GM23338 (cell line): ENCODE results near the gene PLPP4. TPM values are rescaled to one million over a fixed set of nuclear protein-coding genes. Genes with fewer than 3 reads are reported as not detected.

Experiments
- ATAC-seq: fragments of 200-7000 bp; cut with Tn5 transposase; 3 replicates; pipeline ENCODE4 v1.9.1; 2020
- DNase-seq: peaks from one replicate; pipeline ENCODE4 v3.0.0-alpha.2; 2015; ENCODE audit warnings: low spot score
- H2AFZ ChIP-seq: fragments of 200-600 bp; sonication (generic); 2 replicates; pipeline ENCODE4 v1.8.0; 2016; ENCODE audit warnings: antibody characterized with exemption, mild to moderate bottlenecking, moderate library complexity
- H3F3A ChIP-seq: fragments of 200-600 bp; sonication (generic); replicated peaks from 2 replicates; pipeline ENCODE4 v1.8.0; 2017; ENCODE audit warnings: antibody characterized with exemption, mixed run types, low read depth
- H3K27ac ChIP-seq: fragments of 200-600 bp; sonication (generic); 2 replicates; pipeline ENCODE4 v1.6.1; 2016; ENCODE audit warnings: low read depth
- H3K27me3 ChIP-seq: fragments of 200-600 bp; sonication (generic); 2 replicates; pipeline ENCODE4 v1.8.0; 2016; ENCODE audit warnings: mild to moderate bottlenecking, mixed run types, moderate library complexity; ENCODE audit not compliant: insufficient read depth
- H3K36me3 ChIP-seq: fragments of 200-600 bp; sonication (generic); 2 replicates; pipeline ENCODE4 v1.8.0; 2016; ENCODE audit warnings: mild to moderate bottlenecking; ENCODE audit not compliant: insufficient read depth
- H3K4me1 ChIP-seq: fragments of 200-600 bp; sonication (generic); 2 replicates; pipeline ENCODE4 v1.8.0; 2016; ENCODE audit warnings: mild to moderate bottlenecking, moderate library complexity; ENCODE audit not compliant: insufficient read depth
- H3K4me2 ChIP-seq: fragments of 200-600 bp; sonication (generic); 2 replicates; pipeline ENCODE4 v1.7.1; 2017; ENCODE audit warnings: mixed run types
- H3K4me3 ChIP-seq: fragments of 200-600 bp; sonication (generic); 2 replicates; pipeline ENCODE4 v1.6.1; 2016; ENCODE audit warnings: mixed run types
- H3K79me2 ChIP-seq: fragments of 200-600 bp; sonication (generic); replicated peaks from 2 replicates; pipeline ENCODE4 v1.8.0; 2017; ENCODE audit warnings: mild to moderate bottlenecking; ENCODE audit not compliant: insufficient read depth
- H3K9me2 ChIP-seq: fragments of 200-600 bp; sonication (generic); 2 replicates; pipeline ENCODE4 v1.8.0; 2017; ENCODE audit not compliant: insufficient read depth
- H4K20me1 ChIP-seq: fragments of 200-600 bp; sonication (generic); replicated peaks from 2 replicates; pipeline ENCODE4 v1.8.0; 2017; ENCODE audit warnings: mild to moderate bottlenecking; ENCODE audit not compliant: insufficient read depth
- H3K27ac Mint-ChIP-seq: 2 replicates; pipeline ENCODE4 v1.8.0; 2020; ENCODE audit warnings: inconsistent platforms, mild to moderate bottlenecking, moderate library complexity, mixed read lengths
- H3K27me3 Mint-ChIP-seq: 3 replicates; pipeline ENCODE4 v1.8.0; 2022; ENCODE audit warnings: low read depth, mild to moderate bottlenecking, moderate library complexity, mixed read lengths, inconsistent platforms; ENCODE audit not compliant: insufficient read depth, poor library complexity
- H3K36me3 Mint-ChIP-seq: 3 replicates; pipeline ENCODE4 v1.8.0; 2021; ENCODE audit warnings: low read depth, mild to moderate bottlenecking, inconsistent platforms, moderate library complexity, mixed read lengths
- H3K4me1 Mint-ChIP-seq: 3 replicates; pipeline ENCODE4 v1.8.0; 2020; ENCODE audit warnings: mild to moderate bottlenecking, inconsistent platforms, mixed read lengths
- H3K4me3 Mint-ChIP-seq: 3 replicates; pipeline ENCODE4 v1.8.0; 2021; ENCODE audit warnings: moderate library complexity, mild to moderate bottlenecking, inconsistent platforms, mixed read lengths
- H3K9me3 Mint-ChIP-seq: 3 replicates; pipeline ENCODE4 v1.8.0; 2020; ENCODE audit warnings: moderate library complexity, mild to moderate bottlenecking, inconsistent platforms, mixed read lengths
- CREB1 ChIP-seq: fragments of 250-450 bp; sonication (Bioruptor Pico); IDR thresholded peaks from 2 replicates; pipeline ENCODE4 v1.5.0; 2020; ENCODE audit warnings: low read depth, mild to moderate bottlenecking, moderate library complexity
- ETS1 ChIP-seq: IDR thresholded peaks from 2 replicates; pipeline ENCODE4 v1.6.1; 2016; ENCODE audit warnings: antibody characterized with exemption
- EZH2phosphoT487 ChIP-seq: fragments of 200-600 bp; sonication (generic); IDR thresholded peaks from one replicate; pipeline ENCODE4 v1.8.1; 2018; ENCODE audit warnings: antibody characterized with exemption; ENCODE audit not compliant: unreplicated experiment
- JUNB ChIP-seq: IDR thresholded peaks from one replicate; pipeline ENCODE4 v1.6.1; 2016; ENCODE audit warnings: antibody characterized with exemption; ENCODE audit not compliant: unreplicated experiment
- STAT1 ChIP-seq: IDR thresholded peaks from one replicate; pipeline ENCODE4 v1.6.1; 2016; ENCODE audit warnings: antibody characterized with exemption; ENCODE audit not compliant: unreplicated experiment
- ZNF114 ChIP-seq: fragments of 250-450 bp; sonication (Bioruptor Pico); IDR thresholded peaks from 2 replicates; pipeline ENCODE4 v1.5.0; 2020; ENCODE audit warnings: mild to moderate bottlenecking, moderate library complexity
- polyA plus RNA-seq: library from polyadenylated mRNA; unstranded; fragments of >200 nt; fragmentation: Nextera tagmentation; extraction: Ambion mirVana; gene quantifications from 2 replicates; pipeline ENCODE4 v1.2.1, GENCODE V29; 2016
- total RNA-seq: library from RNA; depleted of rRNA; stranded (reverse); fragments of >200 nt; shearing (Covaris generic); gene quantifications from 2 replicates; pipeline ENCODE4 v1.2.3, GENCODE V29; 2014
- TF ChIP-seq, protein P1 (sequence below): fragments of 250-450 bp; sonication (Bioruptor Pico); IDR thresholded peaks from 2 replicates; pipeline ENCODE4 v1.5.0; 2020; ENCODE audit warnings: mild to moderate bottlenecking, moderate library complexity

Gene PLPP4
- total and polyA plus RNA-seq, 2 experiments from 2014 or later = 0.24 to 0.31 TPM

DNA sequence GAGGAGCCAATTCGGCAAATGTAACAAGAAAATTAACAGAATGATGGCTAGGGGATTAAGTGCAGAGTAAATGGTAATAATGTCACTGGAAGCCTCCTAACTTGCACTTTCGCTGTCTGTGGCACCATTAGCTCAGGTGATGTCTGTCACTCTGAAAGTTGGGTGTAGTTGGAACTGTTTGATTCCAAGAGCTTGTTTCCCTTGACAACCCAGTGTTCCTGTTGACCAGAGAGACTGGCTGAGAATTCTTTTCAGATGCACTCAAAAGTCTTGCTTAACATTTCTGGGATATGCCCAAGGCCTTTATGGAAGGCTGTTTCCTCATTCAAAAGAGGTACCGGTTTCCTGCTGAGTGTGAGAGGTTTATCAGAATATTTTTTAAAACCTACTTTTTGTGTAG is 49.6 kb downstream of the PLPP4 start:
- no peaks in the 10 kb centered on the region for H3K9me3 Mint-ChIP-seq
- Histone ChIP-seq H3K4me2 (no peak overlapping the region), H3K27ac (no peak overlapping the region), H3F3A (no peaks in the 10 kb centered on the region), H3K4me3 (no peak overlapping the region), H3K27me3 (no peaks in the 10 kb centered on the region), H3K36me3 (no peaks in the 10 kb centered on the region), H4K20me1 (no peaks in the 10 kb centered on the region), H3K9me2 (peaks cover 5% of the 10 kb centered on the region; the same call in 1 of the 2 replicates), H3K4me1 (no peaks in the 10 kb centered on the region), H2AFZ (no peak overlapping the region), H3K79me2 (no peaks in the 10 kb centered on the region)
- no peaks in the 10 kb centered on the region for H3K36me3 Mint-ChIP-seq
- peaks cover 9% of the 10 kb centered on the region for H3K4me1 Mint-ChIP-seq
- peaks cover 2% of the 10 kb centered on the region for H3K27me3 Mint-ChIP-seq
- TF ChIP-seq, protein P1, sequence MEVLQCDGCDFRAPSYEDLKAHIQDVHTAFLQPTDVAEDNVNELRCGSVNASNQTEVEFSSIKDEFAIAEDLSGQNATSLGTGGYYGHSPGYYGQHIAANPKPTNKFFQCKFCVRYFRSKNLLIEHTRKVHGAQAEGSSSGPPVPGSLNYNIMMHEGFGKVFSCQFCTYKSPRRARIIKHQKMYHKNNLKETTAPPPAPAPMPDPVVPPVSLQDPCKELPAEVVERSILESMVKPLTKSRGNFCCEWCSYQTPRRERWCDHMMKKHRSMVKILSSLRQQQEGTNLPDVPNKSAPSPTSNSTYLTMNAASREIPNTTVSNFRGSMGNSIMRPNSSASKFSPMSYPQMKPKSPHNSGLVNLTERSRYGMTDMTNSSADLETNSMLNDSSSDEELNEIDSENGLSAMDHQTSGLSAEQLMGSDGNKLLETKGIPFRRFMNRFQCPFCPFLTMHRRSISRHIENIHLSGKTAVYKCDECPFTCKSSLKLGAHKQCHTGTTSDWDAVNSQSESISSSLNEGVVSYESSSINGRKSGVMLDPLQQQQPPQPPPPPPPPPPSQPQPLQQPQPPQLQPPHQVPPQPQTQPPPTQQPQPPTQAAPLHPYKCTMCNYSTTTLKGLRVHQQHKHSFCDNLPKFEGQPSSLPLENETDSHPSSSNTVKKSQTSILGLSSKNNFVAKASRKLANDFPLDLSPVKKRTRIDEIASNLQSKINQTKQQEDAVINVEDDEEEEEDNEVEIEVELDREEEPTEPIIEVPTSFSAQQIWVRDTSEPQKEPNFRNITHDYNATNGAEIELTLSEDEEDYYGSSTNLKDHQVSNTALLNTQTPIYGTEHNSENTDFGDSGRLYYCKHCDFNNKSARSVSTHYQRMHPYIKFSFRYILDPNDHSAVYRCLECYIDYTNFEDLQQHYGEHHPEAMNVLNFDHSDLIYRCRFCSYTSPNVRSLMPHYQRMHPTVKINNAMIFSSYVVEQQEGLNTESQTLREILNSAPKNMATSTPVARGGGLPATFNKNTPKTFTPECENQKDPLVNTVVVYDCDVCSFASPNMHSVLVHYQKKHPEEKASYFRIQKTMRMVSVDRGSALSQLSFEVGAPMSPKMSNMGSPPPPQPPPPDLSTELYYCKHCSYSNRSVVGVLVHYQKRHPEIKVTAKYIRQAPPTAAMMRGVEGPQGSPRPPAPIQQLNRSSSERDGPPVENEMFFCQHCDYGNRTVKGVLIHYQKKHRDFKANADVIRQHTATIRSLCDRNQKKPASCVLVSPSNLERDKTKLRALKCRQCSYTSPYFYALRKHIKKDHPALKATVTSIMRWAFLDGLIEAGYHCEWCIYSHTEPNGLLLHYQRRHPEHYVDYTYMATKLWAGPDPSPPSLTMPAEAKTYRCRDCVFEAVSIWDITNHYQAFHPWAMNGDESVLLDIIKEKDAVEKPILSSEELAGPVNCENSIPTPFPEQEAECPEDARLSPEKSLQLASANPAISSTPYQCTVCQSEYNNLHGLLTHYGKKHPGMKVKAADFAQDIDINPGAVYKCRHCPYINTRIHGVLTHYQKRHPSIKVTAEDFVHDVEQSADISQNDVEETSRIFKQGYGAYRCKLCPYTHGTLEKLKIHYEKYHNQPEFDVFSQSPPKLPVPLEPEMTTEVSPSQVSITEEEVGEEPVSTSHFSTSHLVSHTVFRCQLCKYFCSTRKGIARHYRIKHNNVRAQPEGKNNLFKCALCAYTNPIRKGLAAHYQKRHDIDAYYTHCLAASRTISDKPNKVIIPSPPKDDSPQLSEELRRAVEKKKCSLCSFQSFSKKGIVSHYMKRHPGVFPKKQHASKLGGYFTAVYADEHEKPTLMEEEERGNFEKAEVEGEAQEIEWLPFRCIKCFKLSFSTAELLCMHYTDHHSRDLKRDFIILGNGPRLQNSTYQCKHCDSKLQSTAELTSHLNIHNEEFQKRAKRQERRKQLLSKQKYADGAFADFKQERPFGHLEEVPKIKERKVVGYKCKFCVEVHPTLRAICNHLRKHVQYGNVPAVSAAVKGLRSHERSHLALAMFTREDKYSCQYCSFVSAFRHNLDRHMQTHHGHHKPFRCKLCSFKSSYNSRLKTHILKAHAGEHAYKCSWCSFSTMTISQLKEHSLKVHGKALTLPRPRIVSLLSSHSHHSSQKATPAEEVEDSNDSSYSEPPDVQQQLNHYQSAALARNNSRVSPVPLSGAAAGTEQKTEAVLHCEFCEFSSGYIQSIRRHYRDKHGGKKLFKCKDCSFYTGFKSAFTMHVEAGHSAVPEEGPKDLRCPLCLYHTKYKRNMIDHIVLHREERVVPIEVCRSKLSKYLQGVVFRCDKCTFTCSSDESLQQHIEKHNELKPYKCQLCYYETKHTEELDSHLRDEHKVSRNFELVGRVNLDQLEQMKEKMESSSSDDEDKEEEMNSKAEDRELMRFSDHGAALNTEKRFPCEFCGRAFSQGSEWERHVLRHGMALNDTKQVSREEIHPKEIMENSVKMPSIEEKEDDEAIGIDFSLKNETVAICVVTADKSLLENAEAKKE (CRISPR knock-in tag) = no peak
- no peak for TF ChIP-seq JUNB
- no peak for TF ChIP-seq EZH2phosphoT487
- TF ChIP-seq ZNF114 (CRISPR knock-in tag) = no peak
- no peak for TF ChIP-seq CREB1 (CRISPR knock-in tag)
- TF ChIP-seq STAT1 = no peak
- no peak for TF ChIP-seq ETS1
- H3K27ac Mint-ChIP-seq = no peak overlapping the region
- no peak for DNase-seq
- ATAC-seq = no peak
- H3K4me3 Mint-ChIP-seq = no peak overlapping the region
